Breast epithelium (tissue), 4 donors: Measurements from ENCODE around the gene PNPLA5. TPM values are rescaled to one million over a fixed set of nuclear protein-coding genes. Genes with fewer than 3 reads are reported as not detected.
A peak's percentile ranks its signal among the peaks of the same experiment; 100 is the strongest.

Experiments used
- DNase-seq, 2 donors: peaks; one replicate each; pipeline ENCODE4 v3.0.0-alpha.2; 2019; ENCODE audit warnings: low spot score in 2 of 2
- H3K27ac ChIP-seq, 2 donors: fragments of 200-600 bp; sonication (generic) in 1 of 2; one replicate each; pipeline ENCODE4 v1.5.1; 2016 to 2019; ENCODE audit warnings: mild to moderate bottlenecking in 1 of 2
- H3K27me3 ChIP-seq, 2 donors: fragments of 200-600 bp; sonication (generic) in 1 of 2; one replicate each; pipeline versions ENCODE4 v1.5.1 to v1.6.0; 2017 to 2019; ENCODE audit warnings: control low read depth in 1 of 2, mild to moderate bottlenecking in 1 of 2
- H3K36me3 ChIP-seq: fragments of 200-600 bp; one replicate; pipeline ENCODE4 v1.5.1; 2019
- H3K4me1 ChIP-seq, 2 donors: fragments of 200-600 bp; sonication (generic); one replicate each; pipeline ENCODE4 v1.5.1; 2016 to 2019; ENCODE audit warnings: control low read depth in 1 of 2
- H3K4me3 ChIP-seq, 3 donors: fragments of 200-600 bp; sonication (generic); 1 replicate in 2 of 3; 2 replicates in 1 of 3; pipeline ENCODE4 v1.5.1; 2016 to 2019; ENCODE audit warnings: mild to moderate bottlenecking in 3 of 3, moderate library complexity in 2 of 3
- H3K9me3 ChIP-seq, 2 donors: fragments of 200-600 bp; sonication (generic) in 1 of 2; one replicate each; pipeline ENCODE4 v1.5.1; 2016 to 2019; ENCODE audit warnings: control low read depth in 1 of 2
- CTCF ChIP-seq, 3 donors: fragments of 450-650 bp; IDR thresholded peaks; one replicate each; pipeline ENCODE4 v1.5.1; 2016 to 2017; ENCODE audit warnings: antibody characterized with exemption in 3 of 3, mild to moderate bottlenecking in 3 of 3, moderate library complexity in 3 of 3
- POLR2A ChIP-seq: fragments of 450-650 bp; IDR thresholded peaks from one replicate; pipeline ENCODE4 v1.6.1; 2016; ENCODE audit warnings: antibody characterized with exemption, mild to moderate bottlenecking, moderate library complexity
- POLR2AphosphoS5 ChIP-seq, 3 donors: sonication (generic); formaldehyde crosslinking; IDR thresholded peaks; one replicate each; pipeline ENCODE4 v1.6.1; 2017; ENCODE audit warnings: antibody characterized with exemption in 3 of 3
- intact Hi-C: fragments of 100-400 bp; cut with DNase I; formaldehyde crosslinking; loops from one replicate; pipeline ENCODE4 v1.15.1; 2023; ENCODE audit warnings: low total_unique reads
- total RNA-seq, 3 donors: library from RNA; depleted of rRNA; stranded (reverse); fragments of >200 nt; gene quantifications; one replicate each; pipeline ENCODE4 v1.1.0, GENCODE V29; 2016

PNPLA5 gene
- total RNA-seq, 3 donors from 2014 or later = not detected

- Histone ChIP-seq H3K4me1 (no peaks in the 10 kb centered on the region), H3K27ac (peak overlapping the region; percentile 42 to 57), H3K9me3 (no peaks in the 10 kb centered on the region), H3K27me3 (no peaks in the 10 kb centered on the region), H3K4me3 (peak overlapping the region; percentile 47 to 85 (median 67)), H3K36me3 (no peaks in the 10 kb centered on the region)
- no peak for DNase-seq
- intact Hi-C loops = no loop called here
- no peak for TF ChIP-seq POLR2A
- no peak for TF ChIP-seq POLR2AphosphoS5 (IDR thresholded peaks at IDR 0.05)
- TF ChIP-seq CTCF (IDR thresholded peaks at IDR 0.05) = no peak
Measured at GRCh38 chr22:43923191-43923590, 31.4 kb upstream of the PNPLA5 start.

- no peak for DNase-seq
- H3K36me3 ChIP-seq = no peaks in the 10 kb centered on the region
- no peak for TF ChIP-seq POLR2AphosphoS5 (IDR thresholded peaks at IDR 0.05)
- TF ChIP-seq POLR2A = no peak
- no peaks in the 10 kb centered on the region for H3K9me3 ChIP-seq
- intact Hi-C loops = no loop called here
- H3K4me1 ChIP-seq = no peaks in the 10 kb centered on the region
- H3K27me3 ChIP-seq = no peaks in the 10 kb centered on the region
- no peak overlapping the region for H3K4me3 ChIP-seq
- peak overlapping the region; percentile 43 to 54 for H3K27ac ChIP-seq
Measured at GRCh38 chr22:43922123-43922522, 30.3 kb upstream of the PNPLA5 start.

DNA sequence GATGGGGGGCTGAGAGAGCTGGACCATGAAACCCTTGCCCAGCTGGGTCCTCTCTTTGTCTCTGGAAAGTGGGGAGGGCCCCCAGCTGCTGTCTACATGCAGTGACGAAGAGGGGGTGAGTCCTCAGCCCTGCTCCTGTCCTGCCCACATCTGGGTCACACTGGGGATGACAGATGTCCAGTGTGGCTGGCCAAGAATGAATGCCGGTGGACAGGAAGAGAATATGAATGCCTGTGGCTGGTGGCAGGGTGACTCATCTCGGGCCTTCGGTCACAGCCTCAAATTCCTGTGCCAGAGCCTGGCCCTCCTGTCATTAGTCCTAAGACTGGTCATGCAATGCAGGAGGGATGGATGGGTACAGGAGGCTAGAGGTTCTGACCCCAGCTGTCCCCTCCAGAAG, 29.6 kb upstream of the PNPLA5 start:
- TF ChIP-seq CTCF (IDR thresholded peaks at IDR 0.05) (no peak), POLR2A (no peak), POLR2AphosphoS5 (IDR thresholded peaks at IDR 0.05) (no peak)
- Histone ChIP-seq H3K27me3 (no peaks in the 10 kb centered on the region), H3K4me3 (no peak overlapping the region), H3K36me3 (no peaks in the 10 kb centered on the region), H3K27ac (peak overlapping the region; percentile 34 to 54), H3K4me1 (no peaks in the 10 kb centered on the region), H3K9me3 (no peaks in the 10 kb centered on the region)
- intact Hi-C loops = no loop called here
- DNase-seq = peak in 1 of 2 donors; percentile 77

DNA sequence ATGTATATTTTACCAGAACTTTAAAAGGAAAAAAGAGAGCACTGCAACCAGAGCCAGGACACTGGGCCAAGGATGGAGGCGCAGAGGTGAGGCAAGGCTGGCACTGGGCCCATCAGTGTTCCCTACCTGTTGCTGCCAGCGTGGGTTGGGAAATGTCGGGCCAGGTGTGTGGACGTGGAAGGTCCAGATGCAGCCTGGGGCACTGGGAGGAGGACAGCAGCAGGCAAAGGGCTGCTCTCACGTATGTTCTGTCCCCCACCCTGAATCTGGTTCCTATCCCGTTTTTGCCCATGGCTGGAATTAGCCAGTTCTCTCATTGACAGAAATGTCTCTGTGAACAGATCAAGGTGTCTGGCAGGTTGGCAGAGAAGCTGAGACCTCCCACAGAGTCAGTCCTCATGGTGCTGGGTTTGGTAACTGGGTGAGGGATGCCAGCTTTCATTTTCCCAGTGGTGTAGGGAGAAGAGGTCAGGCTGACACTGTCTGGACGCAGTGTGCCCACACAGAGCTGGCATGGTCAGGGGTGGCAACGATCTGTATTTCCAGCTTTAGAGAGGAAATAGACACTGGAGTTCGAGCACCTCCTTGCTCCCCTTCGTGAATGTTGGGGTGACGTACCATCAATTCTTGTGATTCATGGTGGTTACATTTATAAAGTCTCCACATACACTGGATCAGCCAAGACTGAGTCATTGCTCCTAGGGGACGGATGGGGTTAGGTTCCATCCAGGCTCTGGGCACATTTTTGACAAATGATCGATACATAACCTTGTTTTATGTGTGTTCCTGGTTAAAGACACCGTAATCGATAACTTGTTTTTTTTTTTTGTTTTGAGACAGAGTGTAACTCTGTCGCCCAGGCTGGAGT, 27.5 kb upstream of the PNPLA5 start:
- intact Hi-C loops = no loop called here
- peak overlapping the region; percentile 83 to 89 for H3K27ac ChIP-seq
- peak; percentile 73 to 83 for DNase-seq
- no peaks in the 10 kb centered on the region for H3K27me3 ChIP-seq
- no peaks in the 10 kb centered on the region for H3K4me1 ChIP-seq
- peak overlapping the region in 2 of 3 donors; percentile 33 to 51 for H3K4me3 ChIP-seq
- no peaks in the 10 kb centered on the region for H3K9me3 ChIP-seq
- no peak for TF ChIP-seq POLR2A
- TF ChIP-seq CTCF (IDR thresholded peaks at IDR 0.05) = no peak
- TF ChIP-seq POLR2AphosphoS5 (IDR thresholded peaks at IDR 0.05) = peak in 2 of 3 donors; percentile 20 to 33
- no peaks in the 10 kb centered on the region for H3K36me3 ChIP-seq

DNA sequence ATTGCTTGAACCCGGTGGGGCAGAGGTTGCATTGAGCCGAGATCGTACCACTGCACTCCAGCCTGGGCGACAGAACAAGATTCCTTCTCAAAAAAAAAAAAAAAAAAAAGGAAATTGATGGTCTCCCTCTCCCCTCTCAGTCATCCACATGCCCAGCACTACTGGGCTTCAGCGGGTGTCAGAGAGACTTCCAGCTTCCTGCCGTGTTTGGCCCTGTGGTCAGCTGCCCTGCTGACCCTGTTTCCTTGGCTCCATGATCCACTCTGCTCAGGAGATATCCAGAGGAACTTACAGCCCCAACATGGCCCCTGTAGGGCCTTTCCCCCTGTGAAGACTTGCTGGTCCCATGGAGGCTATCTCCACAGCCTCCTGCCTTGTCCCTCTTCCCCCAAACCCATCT, 25.7 kb upstream of the PNPLA5 start:
- no peak for DNase-seq

More for the DNA sequence above, 25.7 kb upstream of the PNPLA5 start:
- intact Hi-C loops = no loop called here
- no peaks in the 10 kb centered on the region for H3K9me3 ChIP-seq
- no peak overlapping the region for H3K27ac ChIP-seq
- H3K27me3 ChIP-seq = no peaks in the 10 kb centered on the region
- no peak for TF ChIP-seq POLR2A
- TF ChIP-seq CTCF (IDR thresholded peaks at IDR 0.05) = no peak
- TF ChIP-seq POLR2AphosphoS5 (IDR thresholded peaks at IDR 0.05) = no peak
- no peak overlapping the region for H3K4me3 ChIP-seq
- no peaks in the 10 kb centered on the region for H3K4me1 ChIP-seq
- no peaks in the 10 kb centered on the region for H3K36me3 ChIP-seq
